Mucosa of descending colon (tissue), 3 donors: ENCODE measurements around the gene SLC18A2. TPM values are rescaled to one million over a fixed set of nuclear protein-coding genes. Genes with fewer than 3 reads are reported as not detected.

Source experiments
- ATAC-seq: fragments of 200-7000 bp; cut with Tn5 transposase; one replicate; pipeline ENCODE4 v1.9.1; 2020; ENCODE audit warnings: mild to moderate bottlenecking, moderate library complexity
- DNase-seq, 3 donors: peaks; one replicate each; pipeline ENCODE4 v3.0.0-alpha.2; 2020
- H3K36me3 ChIP-seq: fragments of 200-600 bp; one replicate; pipeline ENCODE4 v1.8.0; 2021; ENCODE audit warnings: low read depth, mild to moderate bottlenecking
- H3K4me1 ChIP-seq: fragments of 200-600 bp; one replicate; pipeline ENCODE4 v1.8.0; 2021; ENCODE audit warnings: low read depth, mild to moderate bottlenecking
- H3K4me3 ChIP-seq: fragments of 200-600 bp; one replicate; pipeline ENCODE4 v1.8.0; 2021; ENCODE audit warnings: mild to moderate bottlenecking
- H3K9me3 ChIP-seq: fragments of 200-600 bp; one replicate; pipeline ENCODE4 v1.8.0; 2021; ENCODE audit warnings: mild to moderate bottlenecking
- CTCF ChIP-seq: fragments of 200-600 bp; IDR thresholded peaks from one replicate; pipeline ENCODE4 v1.8.0; 2022; ENCODE audit warnings: antibody characterized with exemption, mild to moderate bottlenecking
- intact Hi-C, 2 donors: fragments of 100-400 bp; cut with DNase I in 1 of 2; cut with micrococcal nuclease in 1 of 2; formaldehyde crosslinking; loops; one replicate each; pipeline versions ENCODE4 v1.11.0 to v1.11.1; 2022; cut with DNase I, micrococcal nuclease
- long read RNA-seq, 2 donors: library from polyadenylated mRNA; unstranded; transcript quantifications; one replicate each; pipeline ENCODE4 v2.0.0, GENCODE V29; 2019 to 2021
- total RNA-seq, 3 donors: library from RNA; stranded (reverse); fragmentation: NEBNext Ultra II Directional in 2 of 3; extraction: Animal tissue kit (Norgen Biotek cat#: 25700) in 2 of 3; gene quantifications; one replicate each; pipeline versions ENCODE4 v1.2.1 to v1.2.4, GENCODE V29; 2021 to 2023
- donor health status: DM: no; HTN: no; CAD: no; lungs with moderate emphysema.
- donor health status: DM: no; HTN: no; CAD: no.
- donor health status: DM: no; HTN: yes; CAD: no.

The SLC18A2 gene
- total RNA-seq, result 1 to 10 TPM in 2 of 3 donors, under 1 TPM in 1; 0.29 to 1.9 (median 1.6) TPM
- long read RNA-seq, donor 1, partial matches to known transcripts, result 1 of 2 reads
- long read RNA-seq, donor 1, other reads (novel, unspliced or antisense), result 1 of 2 reads
- long read RNA-seq, donor 2, partial matches to known transcripts, result 0 of 4 reads
- long read RNA-seq, donor 2, other reads (novel, unspliced or antisense), result 3 of 4 reads

GRCh38 chr10:117240621-117241529 is at the start of gene SLC18A2:
Gene SLC18A2, plus strand, starts transcription at chr10:117241114. Its CDS starts 580 bp downstream, at chr10:117241694.
- no peak for TF ChIP-seq CTCF
- Histone ChIP-seq H3K36me3 (no peaks in the 10 kb centered on the region), H3K9me3 (no peaks in the 10 kb centered on the region), H3K4me1 (peaks cover 4% of the 10 kb centered on the region), H3K4me3 (no peak within 1 kb of the TSS)
- no peak for DNase-seq
- ATAC-seq, result peak; percentile 14
- intact Hi-C loops, result no loop called here

DNA sequence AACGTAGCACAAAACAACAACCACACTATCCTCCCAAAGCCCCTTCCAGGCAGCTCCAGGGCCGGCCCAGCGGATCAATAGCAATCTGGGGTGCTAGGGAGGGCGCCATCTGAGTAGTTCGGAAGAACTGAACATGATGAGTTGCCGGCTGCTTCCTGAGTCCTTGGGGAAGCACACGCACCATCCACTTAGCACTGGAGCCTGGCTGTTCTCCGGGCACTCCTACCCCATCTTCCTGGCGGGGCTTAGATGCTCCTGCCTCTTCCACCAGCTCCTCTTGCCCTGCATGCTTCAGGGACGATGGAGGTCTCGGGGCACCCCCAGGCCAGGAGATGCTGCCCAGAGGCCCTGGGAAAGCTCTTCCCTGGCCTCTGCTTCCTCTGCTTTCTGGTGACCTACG is 43.7 kb upstream of the SLC18A2 start, which contains the start of gene KCNK18:
TSS of gene KCNK18 (plus strand) at position 301 of the 400 bp plus-strand sequence. CDS start at position 301, 0 bp downstream.
- H3K9me3 ChIP-seq, result no peaks in the 10 kb centered on the region
- no peak for TF ChIP-seq CTCF
- H3K36me3 ChIP-seq, result no peaks in the 10 kb centered on the region
- H3K4me1 ChIP-seq, result no peaks in the 10 kb centered on the region
- intact Hi-C loops, result no loop called here
- DNase-seq (no peak), ATAC-seq (no peak)
- no peak within 1 kb of the TSS for H3K4me3 ChIP-seq

GRCh38 chr10:117198088-117198487 is 42.8 kb upstream of the SLC18A2 start:
- ATAC-seq (no peak), DNase-seq (no peak)
- intact Hi-C loops, result no loop called here
- Histone ChIP-seq H3K9me3 (no peaks in the 10 kb centered on the region), H3K4me3 (no peak overlapping the region), H3K4me1 (no peaks in the 10 kb centered on the region), H3K36me3 (no peaks in the 10 kb centered on the region)
- TF ChIP-seq CTCF, result no peak

- Histone ChIP-seq H3K9me3 (no peaks in the 10 kb centered on the region), H3K36me3 (no peaks in the 10 kb centered on the region), H3K4me3 (no peak overlapping the region), H3K4me1 (no peaks in the 10 kb centered on the region)
- ATAC-seq, result no peak
- TF ChIP-seq CTCF, result no peak
- intact Hi-C loops, result no loop called here
- DNase-seq, result no peak
These were observed 39.1 kb upstream of the SLC18A2 start for GRCh38 chr10:117201826-117202225.

- H3K4me1 ChIP-seq, result no peaks in the 10 kb centered on the region
- DNase-seq (no peak), ATAC-seq (no peak)
- TF ChIP-seq CTCF, result no peak
- H3K4me3 ChIP-seq, result no peak overlapping the region
- H3K36me3 ChIP-seq, result no peaks in the 10 kb centered on the region
- no peaks in the 10 kb centered on the region for H3K9me3 ChIP-seq
- intact Hi-C loops, result no loop called here
These were observed 36.6 kb upstream of the SLC18A2 start for GRCh38 chr10:117204316-117204715.
